ENCODE results near the gene DOCK2. TPM values are rescaled to one million over a fixed set of nuclear protein-coding genes. Genes with fewer than 3 reads are reported as not detected.

DOCK2 gene
- total and polyA plus RNA-seq, 12 donors: 3.3 to 59.5 (median 21.0) TPM

DNA sequence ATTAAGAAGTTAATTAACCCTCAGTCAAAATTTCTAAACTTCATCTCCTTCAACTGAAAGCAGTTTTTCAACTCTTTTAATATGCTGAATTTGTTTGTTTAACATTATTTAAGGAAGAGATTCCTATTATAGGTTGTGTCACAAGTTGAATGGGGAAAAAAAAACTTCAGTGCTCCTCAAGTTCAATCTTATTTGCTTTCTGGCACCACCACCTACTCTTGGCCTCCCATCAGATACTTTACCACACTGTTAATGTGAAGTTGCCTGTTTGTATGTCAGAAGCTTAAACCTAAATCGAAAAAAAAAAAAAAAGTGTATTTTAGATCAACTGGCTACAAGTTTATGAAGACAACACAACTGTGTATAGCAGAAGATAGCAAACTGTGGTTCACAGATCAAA lies 4.1 kb upstream of the DOCK2 start:
- peaks cover 0 to 3% of the 10 kb centered on the region in 2 donors for H3K4me1 ChIP-seq (replicated peaks in 1 of 2)
- 35 to 68% (median 43%) methylated on average over 1 of the region's 1 CpG for WGBS, 4 donors
- no peak overlapping the region for H3K4me3 ChIP-seq
- no peak overlapping the region for H3K27ac ChIP-seq
- intact Hi-C loops (cut with DNase I): no loop called here
- DNase-seq: no peak
- H3K27me3 ChIP-seq: peaks cover 16% of the 10 kb centered on the region
- no peaks in the 10 kb centered on the region for H3K36me3 ChIP-seq (replicated peaks in 1 of 2)
- no peaks in the 10 kb centered on the region for H3K9me3 ChIP-seq (replicated peaks in 1 of 3)
- TF ChIP-seq POLR2A (IDR thresholded peaks at IDR 0.05): no peak
- TF ChIP-seq, protein P1, sequence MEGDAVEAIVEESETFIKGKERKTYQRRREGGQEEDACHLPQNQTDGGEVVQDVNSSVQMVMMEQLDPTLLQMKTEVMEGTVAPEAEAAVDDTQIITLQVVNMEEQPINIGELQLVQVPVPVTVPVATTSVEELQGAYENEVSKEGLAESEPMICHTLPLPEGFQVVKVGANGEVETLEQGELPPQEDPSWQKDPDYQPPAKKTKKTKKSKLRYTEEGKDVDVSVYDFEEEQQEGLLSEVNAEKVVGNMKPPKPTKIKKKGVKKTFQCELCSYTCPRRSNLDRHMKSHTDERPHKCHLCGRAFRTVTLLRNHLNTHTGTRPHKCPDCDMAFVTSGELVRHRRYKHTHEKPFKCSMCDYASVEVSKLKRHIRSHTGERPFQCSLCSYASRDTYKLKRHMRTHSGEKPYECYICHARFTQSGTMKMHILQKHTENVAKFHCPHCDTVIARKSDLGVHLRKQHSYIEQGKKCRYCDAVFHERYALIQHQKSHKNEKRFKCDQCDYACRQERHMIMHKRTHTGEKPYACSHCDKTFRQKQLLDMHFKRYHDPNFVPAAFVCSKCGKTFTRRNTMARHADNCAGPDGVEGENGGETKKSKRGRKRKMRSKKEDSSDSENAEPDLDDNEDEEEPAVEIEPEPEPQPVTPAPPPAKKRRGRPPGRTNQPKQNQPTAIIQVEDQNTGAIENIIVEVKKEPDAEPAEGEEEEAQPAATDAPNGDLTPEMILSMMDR (IDR thresholded peaks at IDR 0.05): no peak

DNA sequence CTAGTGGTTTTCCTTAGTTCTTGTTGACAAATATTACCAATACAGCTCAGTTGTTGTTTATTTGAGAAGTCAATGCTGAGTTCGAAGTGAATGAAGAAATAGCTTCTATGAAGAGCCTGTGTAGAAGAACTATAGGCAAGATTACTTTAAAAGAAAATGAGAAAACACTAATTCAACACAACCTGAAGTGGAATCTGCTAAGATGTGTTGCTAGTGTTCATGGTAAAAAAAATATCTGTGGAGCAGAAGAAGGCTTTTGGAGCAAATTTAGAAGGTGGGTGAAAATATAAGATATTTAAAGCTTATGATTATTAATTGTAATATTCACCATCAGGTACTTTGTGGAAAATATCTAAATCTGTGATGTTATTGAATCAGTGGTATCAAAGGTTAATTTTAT lies 2.5 kb upstream of the DOCK2 start:
- Histone ChIP-seq H3K27me3 (peaks cover 16% of the 10 kb centered on the region), H3K4me3 (no peak overlapping the region), H3K27ac (no peak overlapping the region), H3K9me3 (replicated peaks in 1 of 3) (no peaks in the 10 kb centered on the region), H3K36me3 (replicated peaks in 1 of 2) (no peaks in the 10 kb centered on the region), H3K4me1 (replicated peaks in 1 of 2) (peaks cover 0 to 3% of the 10 kb centered on the region in 2 donors)
- intact Hi-C loops (cut with DNase I): no loop called here
- 68 to 93% (median 77%) methylated on average over 1 of the region's 1 CpG for WGBS, 4 donors
- no peak for DNase-seq
- no peak for TF ChIP-seq POLR2A (IDR thresholded peaks at IDR 0.05)
- TF ChIP-seq, protein P1 (IDR thresholded peaks at IDR 0.05): no peak

DNA sequence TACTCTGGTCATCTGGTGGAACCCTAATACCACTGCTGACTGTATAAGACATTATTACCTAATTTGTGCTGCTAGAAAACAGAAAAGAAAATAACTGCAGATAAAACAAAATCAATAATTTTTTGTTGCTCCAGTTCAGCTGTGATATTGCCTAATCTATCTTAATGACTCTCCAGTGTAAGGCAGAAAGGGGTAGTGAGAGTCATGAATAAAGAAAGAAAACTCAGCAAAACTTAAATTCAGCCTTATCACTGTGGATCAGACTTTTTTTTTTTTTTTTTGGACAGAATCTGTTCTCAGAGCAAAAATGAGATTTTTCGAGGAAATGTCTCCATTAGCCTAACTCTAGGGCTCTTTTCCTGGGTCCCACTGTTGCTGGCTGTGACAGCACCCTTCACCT lies 1.1 kb upstream of the DOCK2 start:
- 47 to 63% (median 57%) methylated on average over 1 of the region's 1 CpG for WGBS, 4 donors
- Histone ChIP-seq H3K36me3 (replicated peaks in 1 of 2) (no peaks in the 10 kb centered on the region), H3K9me3 (replicated peaks in 1 of 3) (no peaks in the 10 kb centered on the region), H3K4me3 (no peak overlapping the region), H3K27me3 (peaks cover 16% of the 10 kb centered on the region), H3K4me1 (replicated peaks in 1 of 2) (peaks cover 0 to 3% of the 10 kb centered on the region in 2 donors), H3K27ac (peak overlapping the region in 1 of 5 donors; percentile 22)
- no peak for TF ChIP-seq POLR2A (IDR thresholded peaks at IDR 0.05)
- TF ChIP-seq, protein P1 (IDR thresholded peaks at IDR 0.05): no peak
- no peak for DNase-seq
- intact Hi-C loops (cut with DNase I): no loop called here

DNA sequence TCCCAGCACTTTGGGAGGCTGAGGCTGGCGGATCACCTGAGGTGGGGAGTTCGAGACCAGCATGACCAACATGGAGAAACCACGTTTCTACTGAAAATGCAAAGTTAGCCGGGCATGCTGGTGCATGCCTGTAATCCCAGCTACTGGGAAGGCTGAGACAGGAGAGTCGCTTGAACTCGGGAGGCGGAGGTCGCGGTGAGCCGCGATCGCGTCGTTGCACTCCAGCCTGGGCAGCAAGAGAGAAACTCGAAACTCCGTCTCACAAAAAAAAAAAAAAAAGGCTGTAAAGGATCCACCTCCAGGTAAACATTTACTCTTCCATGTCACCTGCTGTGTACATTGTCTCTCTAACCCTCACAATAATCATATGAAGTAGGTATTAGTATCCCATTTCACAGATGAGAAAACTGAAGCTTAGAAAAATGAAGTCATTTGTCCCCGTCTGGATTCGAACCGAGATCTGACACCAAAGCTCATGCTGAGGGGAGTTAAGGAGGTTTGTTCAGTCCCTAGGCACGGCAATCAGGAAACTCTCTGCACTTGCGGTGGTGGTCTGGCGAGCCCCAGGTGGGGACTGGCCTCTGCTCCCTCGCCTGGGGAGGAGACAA lies 494 bp upstream of the DOCK2 start:
- H3K27me3 ChIP-seq: peaks cover 16% of the 10 kb centered on the region
- 38 to 67% (median 48%) methylated on average over 22 to 23 of the region's 23 CpGs for WGBS, 4 donors
- TF ChIP-seq, protein P1 (IDR thresholded peaks at IDR 0.05): no peak
- TF ChIP-seq POLR2A (IDR thresholded peaks at IDR 0.05): no peak
- H3K4me1 ChIP-seq (replicated peaks in 1 of 2): peaks cover 0 to 3% of the 10 kb centered on the region in 2 donors
- intact Hi-C loops (cut with DNase I): no loop called here
- no peaks in the 10 kb centered on the region for H3K36me3 ChIP-seq (replicated peaks in 1 of 2)
- peak overlapping the region in 1 of 4 donors; percentile 48 for H3K4me3 ChIP-seq
- H3K9me3 ChIP-seq (replicated peaks in 1 of 3): no peaks in the 10 kb centered on the region
- H3K27ac ChIP-seq: peak overlapping the region in 2 of 5 donors; percentile 37 to 91
- DNase-seq: no peak

Measured in adrenal gland (tissue), 12 donors.